Measurements from ENCODE around the gene LMX1A.

Gene LMX1A

GRCh38 chr1:165241321-165241720 is 115.2 kb downstream of the LMX1A start:
- H4K91ac ChIP-seq (ENCODE audit: low read depth, low read length) = no peak overlapping the region
- H3K79me1 ChIP-seq (ENCODE audit: low read length) = no peaks in the 10 kb centered on the region
- no peak overlapping the region for H3K18ac ChIP-seq (ENCODE audit: low read length)
- H3K23ac ChIP-seq (ENCODE audit: low read length) = no peak overlapping the region
- no peaks in the 10 kb centered on the region for H3K36me3 ChIP-seq (ENCODE audit: control insufficient read depth in 1 of 2, insufficient read depth in 2 of 2, low read length in 2 of 2)
- no peak overlapping the region for H4K12ac ChIP-seq (ENCODE audit: low read depth, low read length)
- DNase-seq = no peak
- no peak overlapping the region for H2BK120ac ChIP-seq (ENCODE audit: insufficient read depth, low read length, poor library complexity)
- no peak overlapping the region for H4K8ac ChIP-seq (ENCODE audit: low read depth, low read length)
- H2BK5ac ChIP-seq (ENCODE audit: low read depth, low read length, poor library complexity) = no peak overlapping the region
- no peak overlapping the region for H2AFZ ChIP-seq (ENCODE audit: insufficient read depth, low read length, poor library complexity)
- peaks cover 10% of the 10 kb centered on the region for H3K27me3 ChIP-seq (ENCODE audit: insufficient read depth, low read length)
- no peak overlapping the region for H3K4me2 ChIP-seq (ENCODE audit: low read length)
- no peak overlapping the region for H2AK5ac ChIP-seq (ENCODE audit: low read length)
- H3K14ac ChIP-seq (ENCODE audit: low read length) = no peak overlapping the region
- no peaks in the 10 kb centered on the region for H3K4me1 ChIP-seq (ENCODE audit: control insufficient read depth in 1 of 2, insufficient read depth in 2 of 2, low read length in 2 of 2)
- H2BK12ac ChIP-seq (ENCODE audit: low read length) = no peak overlapping the region
- no peak overlapping the region for H3K27ac ChIP-seq (ENCODE audit: low read depth, low read length)
- WGBS (ENCODE audit: extremely low coverage, insufficient coverage, insufficient read length) = no CpG with 5 or more reads among the region's 2 CpGs
- H3K4ac ChIP-seq (ENCODE audit: low read depth, low read length) = no peak overlapping the region
- no peak overlapping the region for H3K9ac ChIP-seq (ENCODE audit: low read length)
- H3K9me3 ChIP-seq (ENCODE audit: insufficient read depth, low read depth, low read length) = no peaks in the 10 kb centered on the region
- H3K4me3 ChIP-seq (ENCODE audit: low read depth, low read length) = no peak overlapping the region
- no peaks in the 10 kb centered on the region for H3K79me2 ChIP-seq (ENCODE audit: control insufficient read depth, insufficient read depth, low read length, poor library complexity)

- Histone ChIP-seq H2BK12ac (ENCODE audit: low read length) (no peak overlapping the region), H3K79me1 (ENCODE audit: low read length) (no peaks in the 10 kb centered on the region), H3K4me3 (ENCODE audit: low read depth, low read length) (no peak overlapping the region), H3K79me2 (ENCODE audit: control insufficient read depth, insufficient read depth, low read length, poor library complexity) (no peaks in the 10 kb centered on the region), H4K8ac (ENCODE audit: low read depth, low read length) (no peak overlapping the region), H3K23ac (ENCODE audit: low read length) (no peak overlapping the region), H3K14ac (ENCODE audit: low read length) (no peak overlapping the region), H3K9ac (ENCODE audit: low read length) (no peak overlapping the region), H3K18ac (ENCODE audit: low read length) (no peak overlapping the region), H3K4me2 (ENCODE audit: low read length) (no peak overlapping the region), H3K27me3 (ENCODE audit: insufficient read depth, low read length) (peaks cover 18% of the 10 kb centered on the region), H2AFZ (ENCODE audit: insufficient read depth, low read length, poor library complexity) (no peak overlapping the region), H4K91ac (ENCODE audit: low read depth, low read length) (no peak overlapping the region), H2BK5ac (ENCODE audit: low read depth, low read length, poor library complexity) (no peak overlapping the region), H3K36me3 (ENCODE audit: control insufficient read depth in 1 of 2, insufficient read depth in 2 of 2, low read length in 2 of 2) (no peaks in the 10 kb centered on the region), H3K27ac (ENCODE audit: low read depth, low read length) (no peak overlapping the region), H2BK120ac (ENCODE audit: insufficient read depth, low read length, poor library complexity) (no peak overlapping the region), H3K9me3 (ENCODE audit: insufficient read depth, low read depth, low read length) (no peaks in the 10 kb centered on the region), H2AK5ac (ENCODE audit: low read length) (no peak overlapping the region), H3K4ac (ENCODE audit: low read depth, low read length) (no peak overlapping the region), H3K4me1 (ENCODE audit: control insufficient read depth in 1 of 2, insufficient read depth in 2 of 2, low read length in 2 of 2) (peaks cover 0 to 2% of the 10 kb centered on the region in 2 experiments), H4K12ac (ENCODE audit: low read depth, low read length) (no peak overlapping the region)
- DNase-seq = no peak
- WGBS (ENCODE audit: extremely low coverage, insufficient coverage, insufficient read length) = no CpG with 5 or more reads among the region's 4 CpGs
Observed at GRCh38 chr1:165240492-165240891, 116.0 kb downstream of the LMX1A start.

GRCh38 chr1:165239873-165240272 is 116.6 kb downstream of the LMX1A start:
- H3K4ac ChIP-seq (ENCODE audit: low read depth, low read length) = no peak overlapping the region
- no peak overlapping the region for H2BK12ac ChIP-seq (ENCODE audit: low read length)
- no peak overlapping the region for H3K9ac ChIP-seq (ENCODE audit: low read length)
- no peaks in the 10 kb centered on the region for H3K79me1 ChIP-seq (ENCODE audit: low read length)
- H4K8ac ChIP-seq (ENCODE audit: low read depth, low read length) = no peak overlapping the region
- no peaks in the 10 kb centered on the region for H3K36me3 ChIP-seq (ENCODE audit: control insufficient read depth in 1 of 2, insufficient read depth in 2 of 2, low read length in 2 of 2)
- H3K27me3 ChIP-seq (ENCODE audit: insufficient read depth, low read length) = peaks cover 25% of the 10 kb centered on the region
- no peak overlapping the region for H3K4me2 ChIP-seq (ENCODE audit: low read length)
- no peak overlapping the region for H2BK5ac ChIP-seq (ENCODE audit: low read depth, low read length, poor library complexity)
- no peak overlapping the region for H3K14ac ChIP-seq (ENCODE audit: low read length)
- no peak overlapping the region for H2AK5ac ChIP-seq (ENCODE audit: low read length)
- H3K23ac ChIP-seq (ENCODE audit: low read length) = no peak overlapping the region
- WGBS (ENCODE audit: extremely low coverage, insufficient coverage, insufficient read length) = no CpG with 5 or more reads among the region's 2 CpGs
- H3K4me1 ChIP-seq (ENCODE audit: control insufficient read depth in 1 of 2, insufficient read depth in 2 of 2, low read length in 2 of 2) = peaks cover 2 to 5% of the 10 kb centered on the region in 2 experiments
- no peak overlapping the region for H3K4me3 ChIP-seq (ENCODE audit: low read depth, low read length)
- DNase-seq = no peak
- H2AFZ ChIP-seq (ENCODE audit: insufficient read depth, low read length, poor library complexity) = no peak overlapping the region
- H3K18ac ChIP-seq (ENCODE audit: low read length) = no peak overlapping the region
- no peaks in the 10 kb centered on the region for H3K9me3 ChIP-seq (ENCODE audit: insufficient read depth, low read depth, low read length)
- H4K12ac ChIP-seq (ENCODE audit: low read depth, low read length) = no peak overlapping the region
- H3K27ac ChIP-seq (ENCODE audit: low read depth, low read length) = no peak overlapping the region
- no peak overlapping the region for H4K91ac ChIP-seq (ENCODE audit: low read depth, low read length)
- H2BK120ac ChIP-seq (ENCODE audit: insufficient read depth, low read length, poor library complexity) = no peak overlapping the region
- no peaks in the 10 kb centered on the region for H3K79me2 ChIP-seq (ENCODE audit: control insufficient read depth, insufficient read depth, low read length, poor library complexity)

DNA sequence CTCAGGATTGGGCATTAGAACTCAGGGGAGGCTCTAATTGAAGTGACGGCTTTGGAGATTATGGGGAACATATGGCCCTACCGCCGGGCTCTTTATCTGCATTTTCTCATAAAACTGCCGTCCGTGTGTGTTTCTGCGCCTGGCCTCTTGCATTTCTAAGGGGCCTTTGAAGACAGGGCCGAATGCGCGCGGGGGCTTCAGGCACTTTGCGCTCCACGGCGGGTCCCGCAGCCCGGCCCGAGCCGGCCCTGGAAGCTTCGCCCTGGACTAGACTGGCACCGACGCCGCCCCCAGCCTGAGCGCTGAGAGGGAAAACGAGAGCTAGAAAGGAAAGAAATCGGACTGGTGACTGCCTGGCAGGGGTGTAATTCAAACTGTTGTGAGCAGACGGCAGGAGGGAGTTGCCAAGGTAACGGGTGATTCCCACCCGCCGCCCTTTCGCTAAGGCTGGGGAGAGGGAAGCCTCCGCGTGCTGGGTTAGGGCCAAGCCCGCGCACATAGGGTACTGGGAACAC is 120.7 kb downstream of the LMX1A start:
- H3K4me1 ChIP-seq (ENCODE audit: control insufficient read depth in 1 of 2, insufficient read depth in 2 of 2, low read length in 2 of 2) = peaks cover 2 to 5% of the 10 kb centered on the region in 2 experiments
- H2BK12ac ChIP-seq (ENCODE audit: low read length) = no peak overlapping the region
- no peaks in the 10 kb centered on the region for H3K79me2 ChIP-seq (ENCODE audit: control insufficient read depth, insufficient read depth, low read length, poor library complexity)
- H3K4me3 ChIP-seq (ENCODE audit: low read depth, low read length) = no peak overlapping the region
- H3K36me3 ChIP-seq (ENCODE audit: control insufficient read depth in 1 of 2, insufficient read depth in 2 of 2, low read length in 2 of 2) = no peaks in the 10 kb centered on the region
- H4K91ac ChIP-seq (ENCODE audit: low read depth, low read length) = no peak overlapping the region
- H3K27ac ChIP-seq (ENCODE audit: low read depth, low read length) = no peak overlapping the region
- no CpG with 5 or more reads among the region's 33 CpGs for WGBS (ENCODE audit: extremely low coverage, insufficient coverage, insufficient read length)
- no peak for DNase-seq
- H3K4me2 ChIP-seq (ENCODE audit: low read length) = peak overlapping the region; percentile 86
- no peak overlapping the region for H3K14ac ChIP-seq (ENCODE audit: low read length)
- no peaks in the 10 kb centered on the region for H3K79me1 ChIP-seq (ENCODE audit: low read length)
- H3K18ac ChIP-seq (ENCODE audit: low read length) = no peak overlapping the region
- H3K9me3 ChIP-seq (ENCODE audit: insufficient read depth, low read depth, low read length) = no peaks in the 10 kb centered on the region
- H3K23ac ChIP-seq (ENCODE audit: low read length) = no peak overlapping the region
- no peak overlapping the region for H2BK5ac ChIP-seq (ENCODE audit: low read depth, low read length, poor library complexity)
- no peak overlapping the region for H4K8ac ChIP-seq (ENCODE audit: low read depth, low read length)
- H3K27me3 ChIP-seq (ENCODE audit: insufficient read depth, low read length) = peaks cover 27% of the 10 kb centered on the region
- no peak overlapping the region for H2BK120ac ChIP-seq (ENCODE audit: insufficient read depth, low read length, poor library complexity)
- H3K4ac ChIP-seq (ENCODE audit: low read depth, low read length) = no peak overlapping the region
- no peak overlapping the region for H4K12ac ChIP-seq (ENCODE audit: low read depth, low read length)
- H2AK5ac ChIP-seq (ENCODE audit: low read length) = no peak overlapping the region
- no peak overlapping the region for H2AFZ ChIP-seq (ENCODE audit: insufficient read depth, low read length, poor library complexity)
- H3K9ac ChIP-seq (ENCODE audit: low read length) = no peak overlapping the region

Data from trophoblast cell (in vitro differentiated cells and primary cell).